Measurements from ENCODE around the gene IL12RB2.
"Not testable (repeated sequence)": the region's sequence is repeated elsewhere in the genome, so short reads cannot be mapped to it uniquely, and the experiment has no call there.

IL12RB2 gene

DNA sequence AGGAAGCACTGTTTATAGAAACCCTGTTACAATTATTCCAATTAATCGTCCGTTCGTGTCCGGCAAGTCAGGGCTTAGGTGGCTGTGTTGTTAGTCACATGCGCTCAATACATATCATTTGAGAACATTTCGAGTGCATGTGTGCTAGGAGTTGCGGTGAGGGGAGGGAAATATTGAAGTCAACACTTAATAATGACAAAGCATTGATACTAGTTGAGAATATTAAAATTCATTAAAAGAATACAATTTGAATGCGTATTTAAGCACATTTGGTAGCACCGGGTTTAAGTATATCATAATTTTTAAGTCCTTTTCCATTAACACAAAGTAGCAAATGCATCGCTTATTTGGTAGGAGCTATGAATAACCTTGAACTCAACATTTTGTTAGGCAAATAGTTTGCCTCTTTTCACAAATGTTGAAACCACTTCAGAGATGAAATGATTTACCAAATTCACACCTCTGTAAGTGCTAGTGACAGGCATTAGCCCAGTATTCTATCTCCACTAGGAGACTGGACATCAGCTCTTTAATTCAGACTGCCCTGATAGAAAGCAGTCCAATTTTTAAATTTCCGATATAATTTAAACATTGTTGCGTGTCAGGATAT is 123.6 kb downstream of the IL12RB2 start:
- no peak for DNase-seq (ENCODE audit: low spot score)

GRCh38 chr1:67431869-67432578 is 124.4 kb downstream of the IL12RB2 start:
- DNase-seq (ENCODE audit: low spot score) = no peak

DNA sequence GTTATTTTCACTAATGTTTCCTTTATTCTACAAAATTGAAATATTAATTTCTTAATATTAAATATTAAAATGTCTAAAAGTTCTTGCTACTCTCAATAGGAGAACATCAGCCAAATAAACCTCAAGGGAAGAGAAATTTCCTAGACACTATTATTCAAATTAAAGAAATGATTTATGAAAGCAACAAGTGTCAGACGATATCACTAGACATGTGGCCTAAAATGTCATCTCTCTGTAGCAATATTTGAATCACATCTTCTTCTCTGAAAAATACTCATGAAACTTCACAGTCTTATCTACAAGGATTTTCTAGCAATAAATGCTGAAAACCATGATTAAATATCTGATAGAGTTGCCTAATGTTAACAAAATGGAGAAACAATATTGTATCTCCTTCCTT is 125.1 kb downstream of the IL12RB2 start:
- no peak for DNase-seq (ENCODE audit: low spot score)

DNA sequence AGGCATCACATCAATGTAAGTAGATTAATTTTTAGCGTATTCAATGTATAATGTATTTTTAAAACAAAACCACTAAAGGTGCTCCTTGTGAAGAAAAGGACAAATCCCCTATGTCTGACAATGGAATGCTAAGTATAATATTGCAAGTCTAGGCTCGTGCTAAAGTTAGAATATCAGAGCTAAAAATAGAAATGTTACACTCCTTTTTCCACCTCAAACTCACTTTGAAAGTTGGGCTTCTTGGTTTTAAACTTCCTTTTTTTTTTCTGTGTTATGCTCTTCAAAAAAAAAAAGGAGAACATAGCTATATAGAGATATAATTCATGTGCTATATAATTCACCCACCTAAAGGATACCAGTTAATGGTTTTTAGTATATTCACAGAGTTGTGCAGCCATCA is 126.2 kb downstream of the IL12RB2 start:
- no peak for DNase-seq (ENCODE audit: low spot score)

DNA sequence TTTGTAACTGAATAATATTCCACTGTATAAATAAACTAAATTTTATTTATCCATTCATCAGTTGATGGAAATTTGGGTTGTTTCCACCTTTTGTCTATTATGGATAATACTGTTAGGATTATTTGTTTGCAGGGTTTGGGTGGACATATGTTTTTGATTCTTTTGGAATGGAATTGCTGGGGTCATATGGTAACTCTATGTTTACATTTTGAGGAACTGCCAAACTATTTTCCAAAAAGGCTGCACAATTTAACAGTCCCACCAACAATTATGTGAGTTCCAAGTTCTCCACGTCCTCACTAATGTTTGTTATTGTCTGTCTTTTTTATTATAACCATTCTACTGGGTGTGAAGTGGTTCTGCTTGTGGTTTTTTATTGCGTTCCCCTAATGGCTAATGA is 126.8 kb downstream of the IL12RB2 start:
- DNase-seq (ENCODE audit: low spot score) = no peak

- no peak for DNase-seq (ENCODE audit: low spot score)
Measured at GRCh38 chr1:67436511-67437055, 128.9 kb downstream of the IL12RB2 start.

- DNase-seq (ENCODE audit: low spot score) = no peak
Measured at GRCh38 chr1:67437961-67438360, 130.3 kb downstream of the IL12RB2 start.

- DNase-seq (ENCODE audit: low spot score) = no peak
Measured at GRCh38 chr1:67439277-67440029, 131.8 kb downstream of the IL12RB2 start.

DNA sequence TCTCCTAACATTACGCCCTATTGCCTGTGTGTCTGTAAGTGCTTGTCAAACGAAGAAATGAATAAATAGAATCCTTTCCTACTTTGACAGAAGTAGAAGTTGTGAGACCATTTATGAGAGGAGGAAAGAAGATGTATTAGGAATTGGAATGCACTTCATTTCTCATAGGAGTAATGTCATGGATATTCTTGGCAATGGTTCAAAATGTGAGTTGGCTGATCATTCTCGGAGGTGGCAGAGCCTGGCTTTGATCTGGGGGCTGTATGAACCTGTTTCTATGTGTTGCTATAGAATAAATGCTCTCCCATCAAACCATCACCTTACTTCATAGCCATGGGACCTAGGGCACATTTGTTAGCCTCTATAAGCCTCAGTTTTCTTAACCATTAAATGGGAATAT is 132.7 kb downstream of the IL12RB2 start:
- no peak for DNase-seq (ENCODE audit: low spot score)

DNA sequence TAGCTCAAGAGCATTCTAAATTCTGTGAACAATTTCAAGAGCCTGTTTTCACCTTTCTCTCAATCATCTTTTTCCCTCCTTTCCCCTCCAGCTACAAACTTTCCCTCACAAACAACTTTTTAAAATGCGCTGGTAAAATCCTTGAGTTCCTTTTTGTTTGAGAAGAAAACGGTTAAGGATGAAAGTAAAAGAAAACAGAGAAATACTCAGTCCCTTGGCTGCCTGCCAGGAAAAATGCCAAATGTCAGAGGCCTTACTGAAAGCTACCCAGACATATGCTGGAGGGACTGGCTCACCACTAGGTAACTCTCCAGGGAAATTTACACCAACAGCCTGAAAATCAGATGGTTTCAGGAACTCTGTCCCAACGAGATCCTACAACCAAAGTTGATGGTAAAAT is 133.5 kb downstream of the IL12RB2 start:
- DNase-seq (ENCODE audit: low spot score) = no peak

GRCh38 chr1:67441739-67442281 is 134.1 kb downstream of the IL12RB2 start:
- DNase-seq (ENCODE audit: low spot score) = no peak

DNA sequence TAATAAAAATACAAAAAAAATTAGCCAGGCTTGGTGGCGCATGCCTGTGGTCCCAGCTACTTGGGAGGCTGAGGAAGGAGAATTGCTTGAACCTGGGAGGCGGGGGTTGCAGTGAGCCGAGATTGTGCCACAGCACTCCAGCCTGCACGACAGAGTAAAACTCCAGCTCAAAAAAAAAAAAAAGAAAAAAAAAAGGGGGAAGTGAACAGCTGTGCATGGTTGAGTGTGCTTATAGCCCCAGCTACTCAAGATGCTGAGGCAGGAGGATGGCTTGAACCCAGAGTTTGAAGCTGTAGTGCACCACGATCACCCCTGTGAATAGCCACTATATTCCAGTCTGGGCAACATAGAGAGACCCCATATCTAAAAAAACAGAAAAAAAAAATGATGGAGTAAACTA is 138.3 kb downstream of the IL12RB2 start:
- not testable (repeated sequence) for DNase-seq (ENCODE audit: low spot score)
